ENCODE data around the gene FOXI1. TPM values are rescaled to one million over a fixed set of nuclear protein-coding genes. Genes with fewer than 3 reads are reported as not detected.

FOXI1 gene
- total RNA-seq, 6 donors from 2014 or later = 0.30 TPM; not detected in 5

DNA sequence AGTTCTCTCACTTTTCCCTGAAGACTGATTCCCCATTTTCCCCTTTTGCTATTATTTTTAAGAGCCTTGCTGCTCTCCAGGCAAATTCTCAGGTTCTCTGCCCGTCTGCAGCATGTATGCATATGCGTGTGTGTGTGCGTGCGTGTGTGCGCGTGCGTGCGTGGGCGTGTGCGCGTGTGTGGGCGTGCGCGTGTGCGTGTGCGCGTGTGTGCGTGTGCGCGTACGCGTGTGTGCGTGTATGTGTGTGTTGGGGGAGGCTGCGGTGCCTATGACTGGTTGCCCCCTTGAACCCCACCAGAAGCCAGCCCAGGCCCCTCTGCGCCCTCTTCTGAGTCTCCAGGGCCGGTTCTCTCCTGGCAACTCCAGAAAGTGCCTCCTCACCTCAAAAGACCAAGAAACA lies 987 bp upstream of the FOXI1 start:
- Histone ChIP-seq H3K27ac (no peak overlapping the region), H3K27me3 (no peaks in the 10 kb centered on the region), H3K4me3 (no peak overlapping the region), H3K9me3 (no peaks in the 10 kb centered on the region), H3K4me1 (no peaks in the 10 kb centered on the region), H3K36me3 (no peaks in the 10 kb centered on the region)
- no peak for TF ChIP-seq POLR2A (IDR thresholded peaks at IDR 0.05)
- no peak for TF ChIP-seq POLR2AphosphoS5 (IDR thresholded peaks at IDR 0.05)
- TF ChIP-seq, protein P1, sequence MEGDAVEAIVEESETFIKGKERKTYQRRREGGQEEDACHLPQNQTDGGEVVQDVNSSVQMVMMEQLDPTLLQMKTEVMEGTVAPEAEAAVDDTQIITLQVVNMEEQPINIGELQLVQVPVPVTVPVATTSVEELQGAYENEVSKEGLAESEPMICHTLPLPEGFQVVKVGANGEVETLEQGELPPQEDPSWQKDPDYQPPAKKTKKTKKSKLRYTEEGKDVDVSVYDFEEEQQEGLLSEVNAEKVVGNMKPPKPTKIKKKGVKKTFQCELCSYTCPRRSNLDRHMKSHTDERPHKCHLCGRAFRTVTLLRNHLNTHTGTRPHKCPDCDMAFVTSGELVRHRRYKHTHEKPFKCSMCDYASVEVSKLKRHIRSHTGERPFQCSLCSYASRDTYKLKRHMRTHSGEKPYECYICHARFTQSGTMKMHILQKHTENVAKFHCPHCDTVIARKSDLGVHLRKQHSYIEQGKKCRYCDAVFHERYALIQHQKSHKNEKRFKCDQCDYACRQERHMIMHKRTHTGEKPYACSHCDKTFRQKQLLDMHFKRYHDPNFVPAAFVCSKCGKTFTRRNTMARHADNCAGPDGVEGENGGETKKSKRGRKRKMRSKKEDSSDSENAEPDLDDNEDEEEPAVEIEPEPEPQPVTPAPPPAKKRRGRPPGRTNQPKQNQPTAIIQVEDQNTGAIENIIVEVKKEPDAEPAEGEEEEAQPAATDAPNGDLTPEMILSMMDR (IDR thresholded peaks at IDR 0.05) = no peak
- TF ChIP-seq EP300 (IDR thresholded peaks at IDR 0.05) = no peak
- peak in 1 of 2 donors; percentile 54 for DNase-seq
- WGBS, 2 donors = 87 to 88% methylated on average over 25 to 26 of the region's 26 CpGs
- no peak for ATAC-seq (ENCODE audit: low FRiP score in 2 of 2)

DNA sequence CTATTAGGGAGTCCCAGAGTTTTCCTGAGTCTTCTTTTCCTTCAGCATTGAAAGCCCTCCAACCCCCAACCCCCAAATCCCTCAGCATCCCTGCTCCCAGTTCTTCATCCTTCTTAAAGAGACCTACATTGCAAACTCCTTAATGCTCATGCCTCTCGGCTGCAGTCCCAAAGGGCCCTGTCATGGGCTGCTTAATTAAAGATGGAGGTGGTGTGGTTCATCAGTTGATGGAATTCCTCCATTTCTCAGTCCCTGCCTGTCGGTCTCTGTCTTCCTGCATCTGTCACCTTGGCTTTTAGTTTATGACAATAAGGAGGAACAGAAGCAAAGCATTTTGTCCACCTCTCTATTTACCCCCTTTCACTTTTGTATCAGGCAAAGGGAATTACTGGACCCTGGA lies 2.0 kb downstream of the FOXI1 start:
- Histone ChIP-seq H3K27ac (no peak overlapping the region), H3K9me3 (no peaks in the 10 kb centered on the region), H3K36me3 (no peaks in the 10 kb centered on the region), H3K4me3 (no peak overlapping the region), H3K27me3 (no peaks in the 10 kb centered on the region), H3K4me1 (no peaks in the 10 kb centered on the region)
- ATAC-seq (ENCODE audit: low FRiP score in 2 of 2) (no peak), DNase-seq (no peak)
- 94% methylated on average over 2 of the region's 2 CpGs for WGBS, 2 donors
- TF ChIP-seq POLR2A (IDR thresholded peaks at IDR 0.05) (no peak), EP300 (IDR thresholded peaks at IDR 0.05) (no peak), POLR2AphosphoS5 (IDR thresholded peaks at IDR 0.05) (no peak)
- TF ChIP-seq, protein P1 (IDR thresholded peaks at IDR 0.05) = no peak

GRCh38 chr5:170108266-170108785 lies 2.6 kb downstream of the FOXI1 start:
- TF ChIP-seq, protein P1 (IDR thresholded peaks at IDR 0.05) = no peak
- no peak for TF ChIP-seq POLR2AphosphoS5 (IDR thresholded peaks at IDR 0.05)
- Histone ChIP-seq H3K4me3 (no peak overlapping the region), H3K9me3 (no peaks in the 10 kb centered on the region), H3K27me3 (no peaks in the 10 kb centered on the region), H3K27ac (no peak overlapping the region), H3K4me1 (no peaks in the 10 kb centered on the region), H3K36me3 (no peaks in the 10 kb centered on the region)
- DNase-seq (peak in 1 of 2 donors; percentile 38), ATAC-seq (ENCODE audit: low FRiP score in 2 of 2) (no peak)
- WGBS, 2 donors = 93 to 96% methylated on average over 11 to 12 of the region's 12 CpGs

- H3K27me3 ChIP-seq = no peaks in the 10 kb centered on the region
- H3K36me3 ChIP-seq = no peaks in the 10 kb centered on the region
- no peak overlapping the region for H3K27ac ChIP-seq
- DNase-seq (no peak), ATAC-seq (ENCODE audit: low FRiP score in 2 of 2) (no peak)
- no peak overlapping the region for H3K4me3 ChIP-seq
- WGBS, 2 donors = 86 to 89% methylated on average over 6 to 7 of the region's 7 CpGs
- H3K9me3 ChIP-seq = no peaks in the 10 kb centered on the region
- TF ChIP-seq EP300 (IDR thresholded peaks at IDR 0.05) = no peak
- TF ChIP-seq, protein P1 (IDR thresholded peaks at IDR 0.05) = no peak
- no peak for TF ChIP-seq POLR2A (IDR thresholded peaks at IDR 0.05)
- TF ChIP-seq POLR2AphosphoS5 (IDR thresholded peaks at IDR 0.05) = no peak
- H3K4me1 ChIP-seq = no peaks in the 10 kb centered on the region
Measured at GRCh38 chr5:170109059-170110031, 3.6 kb downstream of the FOXI1 start.
